PC-3 (cell line): ENCODE measurements around the gene ZCCHC7. TPM values are rescaled to one million over a fixed set of nuclear protein-coding genes. Genes with fewer than 3 reads are reported as not detected.

ENCODE experiments used
- ATAC-seq: fragments of 200-7000 bp; cut with Tn5 transposase; 2 replicates; pipeline ENCODE4 v1.9.1; 2020; ENCODE audit warnings: mild to moderate bottlenecking, moderate library complexity
- BruUV-seq: library from RNA; stranded (reverse); fragments of 400-500 nt; replicated peaks from 2 replicates; lab custom pipeline; 2021; lab: Mats Ljungman, UMichigan
- CTCF ChIA-PET: fragments of 300-600 bp; sonication (Branson Sonifier 250); formaldehyde crosslinking; loops from one replicate; lab custom pipeline; 2022; ENCODE audit warnings: antibody characterized with exemption; lab: Charles Lee
- POLR2A ChIA-PET: fragments of 300-600 bp; sonication (Branson Sonifier 250); formaldehyde crosslinking; loops from one replicate; lab custom pipeline; 2022; ENCODE audit warnings: antibody characterized with exemption; ENCODE audit not compliant: unreplicated experiment; lab: Charles Lee
- DNase-seq: peaks from one replicate; pipeline ENCODE4 v3.0.0-alpha.2; 2015
- H2AFZ ChIP-seq: fragments of 300-600 bp; sonication (generic); 2 replicates; pipeline ENCODE4 v1.6.0; 2016; ENCODE audit warnings: antibody characterized with exemption, low read length
- H3F3A ChIP-seq: fragments of 300-600 bp; sonication (generic); one replicate; pipeline ENCODE4 v1.6.0; 2017; ENCODE audit warnings: antibody characterized with exemption, low read length, control low read depth, mild to moderate bottlenecking; ENCODE audit not compliant: unreplicated experiment
- H3K27ac ChIP-seq: fragments of 300-600 bp; sonication (generic); 2 replicates; pipeline ENCODE4 v1.5.1; 2016; ENCODE audit warnings: mild to moderate bottlenecking, low read length
- H3K27me3 ChIP-seq: fragments of 300-600 bp; sonication (generic); 2 replicates; pipeline ENCODE4 v1.6.1; 2016; ENCODE audit warnings: low read length, mixed read lengths
- H3K36me3 ChIP-seq: fragments of 300-600 bp; sonication (generic); 2 replicates; pipeline ENCODE4 v1.6.1; 2016; ENCODE audit warnings: low read depth, mixed run types, low read length, mixed read lengths
- H3K4me1 ChIP-seq: fragments of 300-600 bp; sonication (generic); 2 replicates; pipeline ENCODE4 v1.5.1; 2016; ENCODE audit warnings: low read length; ENCODE audit not compliant: insufficient read depth
- H3K4me2 ChIP-seq: fragments of 300-600 bp; sonication (generic); 2 replicates; pipeline ENCODE4 v1.6.0; 2016; ENCODE audit warnings: low read length
- H3K4me3 ChIP-seq: fragments of 300-600 bp; sonication (generic); 2 replicates; pipeline ENCODE4 v1.5.1; 2016; ENCODE audit warnings: mild to moderate bottlenecking, low read length, mixed read lengths
- H3K79me2 ChIP-seq: fragments of 300-600 bp; sonication (generic); 2 replicates; pipeline ENCODE4 v1.6.1; 2017; ENCODE audit warnings: low read length, mixed read lengths
- H3K9ac ChIP-seq: fragments of 300-600 bp; sonication (generic); 2 replicates; pipeline ENCODE4 v1.6.0; 2016; ENCODE audit warnings: mild to moderate bottlenecking, low read length
- H3K9me2 ChIP-seq: fragments of 300-600 bp; sonication (generic); replicated peaks from 2 replicates; pipeline ENCODE4 v1.6.1; 2016; ENCODE audit warnings: mixed run types, low read length, mixed read lengths
- H3K9me3 ChIP-seq: fragments of 300-600 bp; sonication (generic); 2 replicates; pipeline ENCODE4 v1.6.1; 2016; ENCODE audit warnings: low read length, mixed read lengths
- H4K20me1 ChIP-seq: fragments of 300-600 bp; sonication (generic); 2 replicates; pipeline ENCODE4 v1.6.1; 2016; ENCODE audit warnings: low read length, mixed read lengths
- CTCF ChIP-seq: fragments of 300-600 bp; sonication (generic); conservative IDR thresholded peaks from 2 replicates; pipeline ENCODE4 v1.5.1; 2017; ENCODE audit warnings: antibody characterized with exemption, low read depth, mild to moderate bottlenecking, low read length
- EZH2 ChIP-seq: fragments of 300-600 bp; sonication (generic); IDR thresholded peaks from one replicate; pipeline ENCODE4 v1.6.1; 2017; ENCODE audit warnings: antibody characterized with exemption, mild to moderate bottlenecking, low read length; ENCODE audit not compliant: unreplicated experiment
- EZH2phosphoT487 ChIP-seq: fragments of 300-600 bp; sonication (generic); IDR thresholded peaks from 2 replicates; pipeline ENCODE4 v1.6.1; 2018; ENCODE audit warnings: mild to moderate bottlenecking, antibody characterized with exemption, low read length, borderline replicate concordance
- intact Hi-C: fragments of 100-400 bp; cut with micrococcal nuclease; formaldehyde crosslinking; loops from 2 replicates; pipeline ENCODE4 v1.9.0; 2023
- total RNA-seq: library from RNA; depleted of rRNA; stranded (reverse); fragments of >200 nt; gene quantifications from 2 replicates; pipeline ENCODE4 v1.2.3, GENCODE V29; 2014

The ZCCHC7 gene
- total RNA-seq, 1 experiment from 2014 or later, result 6.5 TPM

GRCh38 chr9:37215830-37216229, 95.5 kb downstream of the ZCCHC7 start:
- H4K20me1 ChIP-seq, result no peaks in the 10 kb centered on the region
- intact Hi-C loops, result no loop called here
- POLR2A ChIA-PET, result no interaction called here

GRCh38 chr9:37217161-37217560, 96.8 kb downstream of the ZCCHC7 start:
- H3K9me2 ChIP-seq, result no peaks in the 10 kb centered on the region
- ATAC-seq (no peak), DNase-seq (no peak)
- ChIA-PET CTCF (no interaction called here), POLR2A (no interaction called here)
- peaks cover 15% of the 10 kb centered on the region; the same call in 1 of the 2 replicates for H3K4me1 ChIP-seq
- 0 out of 2 replicates have a peak, but pooled peaks cover 3% of the 10 kb centered on the region for H3K79me2 ChIP-seq
- H4K20me1 ChIP-seq, result no peaks in the 10 kb centered on the region
- no TSS peak for BruUV-seq
- H2AFZ ChIP-seq, result no peak overlapping the region
- H3K9ac ChIP-seq, result no peak overlapping the region
- no peaks in the 10 kb centered on the region for H3K36me3 ChIP-seq
- H3K4me2 ChIP-seq, result no peak overlapping the region
- H3K27ac ChIP-seq, result no peak overlapping the region
- H3F3A ChIP-seq, result no peaks in the 10 kb centered on the region
- no peak overlapping the region for H3K4me3 ChIP-seq
- no peaks in the 10 kb centered on the region for H3K9me3 ChIP-seq
- no peaks in the 10 kb centered on the region for H3K27me3 ChIP-seq
- intact Hi-C loops, result no loop called here
- TF ChIP-seq EZH2phosphoT487, result no peak
- TF ChIP-seq CTCF, result no peak
- TF ChIP-seq EZH2, result no peak

More at GRCh38 chr9:37215830-37216229, 95.5 kb downstream of the ZCCHC7 start:
- no peak overlapping the region for H2AFZ ChIP-seq
- H3F3A ChIP-seq, result no peaks in the 10 kb centered on the region
- DNase-seq (peak; percentile 19), ATAC-seq (no peak; the same call in 1 of the 2 replicates)
- no peak overlapping the region for H3K4me2 ChIP-seq
- 0 out of 2 replicates have a peak, but pooled peaks cover 3% of the 10 kb centered on the region for H3K79me2 ChIP-seq
- BruUV-seq, result no TSS peak
- H3K9me2 ChIP-seq, result no peaks in the 10 kb centered on the region
- H3K36me3 ChIP-seq, result no peaks in the 10 kb centered on the region
- H3K9ac ChIP-seq, result no peak overlapping the region
- CTCF ChIA-PET, result no interaction called here
- no peak overlapping the region for H3K27ac ChIP-seq
- no peaks in the 10 kb centered on the region for H3K27me3 ChIP-seq
- no peak overlapping the region for H3K4me3 ChIP-seq
- TF ChIP-seq CTCF (no peak), EZH2 (no peak), EZH2phosphoT487 (no peak)
- H3K9me3 ChIP-seq, result no peaks in the 10 kb centered on the region
- H3K4me1 ChIP-seq, result peaks cover 15% of the 10 kb centered on the region; the same call in 1 of the 2 replicates

GRCh38 chr9:37218800-37219425, 98.5 kb downstream of the ZCCHC7 start:
- no peak for TF ChIP-seq EZH2phosphoT487
- TF ChIP-seq EZH2, result no peak
- no peak for TF ChIP-seq CTCF
- Histone ChIP-seq H3K4me1 (peaks cover 8% of the 10 kb centered on the region; the same call in 1 of the 2 replicates), H3K36me3 (no peaks in the 10 kb centered on the region), H3F3A (no peaks in the 10 kb centered on the region), H3K9me3 (no peaks in the 10 kb centered on the region), H3K4me2 (no peak overlapping the region), H3K27me3 (no peaks in the 10 kb centered on the region), H3K4me3 (no peak overlapping the region), H2AFZ (no peak overlapping the region), H3K9me2 (no peaks in the 10 kb centered on the region), H3K27ac (no peak overlapping the region), H3K9ac (no peak overlapping the region), H3K79me2 (0 out of 2 replicates have a peak, but pooled peaks cover 3% of the 10 kb centered on the region), H4K20me1 (no peaks in the 10 kb centered on the region)
- CTCF ChIA-PET, result no interaction called here
- no peak for DNase-seq
- intact Hi-C loops, result no loop called here
- no peak for ATAC-seq
- POLR2A ChIA-PET, result no interaction called here
- no TSS peak for BruUV-seq
